ENCODE measurements around the gene RAB3C.
"Not testable (repeated sequence)": the region's sequence is repeated elsewhere in the genome, so short reads cannot be mapped to it uniquely, and the experiment has no call there.

Gene RAB3C

GRCh38 chr5:58683567-58683966, 100.7 kb downstream of the RAB3C start:
- H3K36me3 ChIP-seq (ENCODE audit: insufficient read depth, low read length) = no peaks in the 10 kb centered on the region
- no peak overlapping the region for H2AFZ ChIP-seq (ENCODE audit: low read length)
- TF ChIP-seq EZH2phosphoT487 (IDR thresholded peaks at IDR 0.05; ENCODE audit: borderline replicate concordance) (no peak), CTCF (conservative IDR thresholded peaks at IDR 0.05; ENCODE audit: low read length) (no peak)
- H3F3A ChIP-seq (ENCODE audit: low read depth) = no peaks in the 10 kb centered on the region
- H3K9me3 ChIP-seq (ENCODE audit: insufficient read depth, low read depth, low read length) = no peaks in the 10 kb centered on the region
- H3K4me2 ChIP-seq (ENCODE audit: low read depth, low read length, poor library complexity, severe bottlenecking) = no peak overlapping the region
- H3K27me3 ChIP-seq (ENCODE audit: insufficient read depth, low read length, poor library complexity, severe bottlenecking) = no peaks in the 10 kb centered on the region
- no peak overlapping the region for H3K4me3 ChIP-seq (ENCODE audit: low read length, poor library complexity, severe bottlenecking)
- no peaks in the 10 kb centered on the region for H3K4me1 ChIP-seq (ENCODE audit: insufficient read depth, low read length, poor library complexity, severe bottlenecking)
- no peaks in the 10 kb centered on the region for H3K9me2 ChIP-seq (replicated peaks; ENCODE audit: low read depth, low read length)
- no peaks in the 10 kb centered on the region for H3K79me2 ChIP-seq (ENCODE audit: insufficient read depth, low read length)
- H4K20me1 ChIP-seq (ENCODE audit: insufficient read depth, low read length, poor library complexity, severe bottlenecking) = no peaks in the 10 kb centered on the region
- no peak overlapping the region for H3K9ac ChIP-seq (ENCODE audit: low read depth, low read length, poor library complexity, severe bottlenecking)

- Histone ChIP-seq H3K4me2 (ENCODE audit: low read depth, low read length, poor library complexity, severe bottlenecking) (no peak overlapping the region), H2AFZ (ENCODE audit: low read length) (no peak overlapping the region), H3K9ac (ENCODE audit: low read depth, low read length, poor library complexity, severe bottlenecking) (no peak overlapping the region), H3K4me3 (ENCODE audit: low read length, poor library complexity, severe bottlenecking) (no peak overlapping the region), H4K20me1 (ENCODE audit: insufficient read depth, low read length, poor library complexity, severe bottlenecking) (no peaks in the 10 kb centered on the region), H3K9me2 (replicated peaks; ENCODE audit: low read depth, low read length) (no peaks in the 10 kb centered on the region), H3K27me3 (ENCODE audit: insufficient read depth, low read length, poor library complexity, severe bottlenecking) (no peaks in the 10 kb centered on the region), H3F3A (ENCODE audit: low read depth) (no peaks in the 10 kb centered on the region), H3K36me3 (ENCODE audit: insufficient read depth, low read length) (no peaks in the 10 kb centered on the region), H3K4me1 (ENCODE audit: insufficient read depth, low read length, poor library complexity, severe bottlenecking) (no peaks in the 10 kb centered on the region), H3K9me3 (ENCODE audit: insufficient read depth, low read depth, low read length) (no peaks in the 10 kb centered on the region), H3K79me2 (ENCODE audit: insufficient read depth, low read length) (no peaks in the 10 kb centered on the region)
- TF ChIP-seq CTCF (conservative IDR thresholded peaks at IDR 0.05; ENCODE audit: low read length) (no peak), EZH2phosphoT487 (IDR thresholded peaks at IDR 0.05; ENCODE audit: borderline replicate concordance) (no peak)
Measured at GRCh38 chr5:58687079-58687478, 104.2 kb downstream of the RAB3C start.

GRCh38 chr5:58687595-58687994, 104.7 kb downstream of the RAB3C start:
- Histone ChIP-seq H3K27me3 (ENCODE audit: insufficient read depth, low read length, poor library complexity, severe bottlenecking) (no peaks in the 10 kb centered on the region), H2AFZ (ENCODE audit: low read length) (no peak overlapping the region), H4K20me1 (ENCODE audit: insufficient read depth, low read length, poor library complexity, severe bottlenecking) (no peaks in the 10 kb centered on the region), H3K4me3 (ENCODE audit: low read length, poor library complexity, severe bottlenecking) (no peak overlapping the region), H3K9me2 (replicated peaks; ENCODE audit: low read depth, low read length) (no peaks in the 10 kb centered on the region), H3K9ac (ENCODE audit: low read depth, low read length, poor library complexity, severe bottlenecking) (no peak overlapping the region), H3K4me1 (ENCODE audit: insufficient read depth, low read length, poor library complexity, severe bottlenecking) (no peaks in the 10 kb centered on the region), H3K36me3 (ENCODE audit: insufficient read depth, low read length) (no peaks in the 10 kb centered on the region), H3K79me2 (ENCODE audit: insufficient read depth, low read length) (no peaks in the 10 kb centered on the region), H3K4me2 (ENCODE audit: low read depth, low read length, poor library complexity, severe bottlenecking) (no peak overlapping the region), H3F3A (ENCODE audit: low read depth) (no peaks in the 10 kb centered on the region), H3K9me3 (ENCODE audit: insufficient read depth, low read depth, low read length) (no peaks in the 10 kb centered on the region)
- TF ChIP-seq EZH2phosphoT487 (IDR thresholded peaks at IDR 0.05; ENCODE audit: borderline replicate concordance) (no peak), CTCF (conservative IDR thresholded peaks at IDR 0.05; ENCODE audit: low read length) (no peak)

GRCh38 chr5:58699088-58699761, 116.3 kb downstream of the RAB3C start:
- not testable (repeated sequence) for H3K9me3 ChIP-seq (ENCODE audit: insufficient read depth, low read depth, low read length); H4K20me1 ChIP-seq (ENCODE audit: insufficient read depth, low read length, poor library complexity, severe bottlenecking); H3K4me2 ChIP-seq (ENCODE audit: low read depth, low read length, poor library complexity, severe bottlenecking); H3K4me1 ChIP-seq (ENCODE audit: insufficient read depth, low read length, poor library complexity, severe bottlenecking); H3K4me3 ChIP-seq (ENCODE audit: low read length, poor library complexity, severe bottlenecking); H3K9me2 ChIP-seq (replicated peaks; ENCODE audit: low read depth, low read length); H2AFZ ChIP-seq (ENCODE audit: low read length); H3K36me3 ChIP-seq (ENCODE audit: insufficient read depth, low read length); H3K79me2 ChIP-seq (ENCODE audit: insufficient read depth, low read length); H3K27me3 ChIP-seq (ENCODE audit: insufficient read depth, low read length, poor library complexity, severe bottlenecking); H3F3A ChIP-seq (ENCODE audit: low read depth); H3K9ac ChIP-seq (ENCODE audit: low read depth, low read length, poor library complexity, severe bottlenecking)
